Prostate gland (tissue), 2 donors: Measurements from ENCODE around the gene MSH2.

Experiments
- POLR2A ChIP-seq: fragments of 450-650 bp; IDR thresholded peaks from one replicate; pipeline ENCODE4 v1.6.1; 2016; ENCODE audit warnings: antibody characterized with exemption, mild to moderate bottlenecking
- TF ChIP-seq, protein P1 (sequence below), 4 experiments: fragments of 200-600 bp in 2 of 4; fragments of 450-650 bp in 2 of 4; sonication (generic) in 2 of 4; IDR thresholded peaks; 1 replicate in 3 of 4; 2 replicates in 1 of 4; pipeline ENCODE4 v1.5.1; 2016 to 2019; ENCODE audit warnings: antibody characterized with exemption in 4 of 4, mild to moderate bottlenecking in 2 of 4, moderate library complexity in 2 of 4

DNA sequence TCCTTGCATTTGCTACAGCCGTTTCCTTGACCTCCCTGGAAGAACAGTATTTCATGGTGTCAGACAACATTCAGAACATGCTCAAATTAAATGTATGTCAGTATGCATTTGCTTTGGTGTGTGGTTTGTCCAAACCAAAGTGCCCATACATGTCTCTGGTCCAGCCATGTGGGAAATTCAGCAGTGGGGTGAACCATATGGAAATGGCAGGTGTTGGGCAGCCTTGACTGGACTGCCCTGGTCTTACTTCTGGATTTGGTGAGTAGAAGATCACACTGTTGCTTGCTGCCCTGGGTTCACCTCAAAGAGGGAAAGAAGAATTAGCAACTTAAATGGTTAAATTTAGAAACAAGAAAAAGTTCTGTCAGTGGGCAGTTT, 84.5 kb downstream of the MSH2 start:
- TF ChIP-seq, protein P1, sequence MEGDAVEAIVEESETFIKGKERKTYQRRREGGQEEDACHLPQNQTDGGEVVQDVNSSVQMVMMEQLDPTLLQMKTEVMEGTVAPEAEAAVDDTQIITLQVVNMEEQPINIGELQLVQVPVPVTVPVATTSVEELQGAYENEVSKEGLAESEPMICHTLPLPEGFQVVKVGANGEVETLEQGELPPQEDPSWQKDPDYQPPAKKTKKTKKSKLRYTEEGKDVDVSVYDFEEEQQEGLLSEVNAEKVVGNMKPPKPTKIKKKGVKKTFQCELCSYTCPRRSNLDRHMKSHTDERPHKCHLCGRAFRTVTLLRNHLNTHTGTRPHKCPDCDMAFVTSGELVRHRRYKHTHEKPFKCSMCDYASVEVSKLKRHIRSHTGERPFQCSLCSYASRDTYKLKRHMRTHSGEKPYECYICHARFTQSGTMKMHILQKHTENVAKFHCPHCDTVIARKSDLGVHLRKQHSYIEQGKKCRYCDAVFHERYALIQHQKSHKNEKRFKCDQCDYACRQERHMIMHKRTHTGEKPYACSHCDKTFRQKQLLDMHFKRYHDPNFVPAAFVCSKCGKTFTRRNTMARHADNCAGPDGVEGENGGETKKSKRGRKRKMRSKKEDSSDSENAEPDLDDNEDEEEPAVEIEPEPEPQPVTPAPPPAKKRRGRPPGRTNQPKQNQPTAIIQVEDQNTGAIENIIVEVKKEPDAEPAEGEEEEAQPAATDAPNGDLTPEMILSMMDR (IDR thresholded peaks at IDR 0.05): no peak
- TF ChIP-seq POLR2A: no peak
